K562 (cell line): ENCODE measurements around the gene RERE. TPM values are rescaled to one million over a fixed set of nuclear protein-coding genes. Genes with fewer than 3 reads are reported as not detected.

Experiments
- CHD7 ChIP-seq: fragments of 200-600 bp; sonication (generic); IDR thresholded peaks from one replicate; pipeline ENCODE4 v1.6.1; 2012; ENCODE audit warnings: mild to moderate bottlenecking, low read depth, low read length, inconsistent platforms
- CREM ChIP-seq: IDR thresholded peaks from 2 replicates; pipeline ENCODE4 v1.6.1; 2014; ENCODE audit warnings: antibody characterized with exemption, low read depth
- E2F1 ChIP-seq: sonication (generic); formaldehyde crosslinking; IDR thresholded peaks from 2 replicates; pipeline ENCODE4 v1.8.1; 2023; ENCODE audit warnings: mild to moderate bottlenecking, missing genetic modification reagents, moderate library complexity
- GTF2A2 ChIP-seq: IDR thresholded peaks from 2 replicates; pipeline ENCODE4 v1.6.1; 2016; ENCODE audit warnings: mild to moderate bottlenecking, missing genetic modification characterization, missing compliant biosample characterization
- HCFC1 ChIP-seq: IDR thresholded peaks from 2 replicates; pipeline ENCODE4 v1.6.1; 2012; ENCODE audit warnings: low read depth, low read length, improper control_type of control experiment
- ILF3 ChIP-seq: fragments of 450-650 bp; IDR thresholded peaks from 2 replicates; pipeline ENCODE4 v1.6.1; 2018; ENCODE audit warnings: antibody characterized with exemption, mild to moderate bottlenecking, moderate library complexity, borderline replicate concordance
- NBN ChIP-seq: fragments of 450-650 bp; IDR thresholded peaks from 2 replicates; pipeline ENCODE4 v1.6.1; 2016; ENCODE audit warnings: low read depth, mild to moderate bottlenecking
- RBM34 ChIP-seq: fragments of 200-400 bp; formaldehyde crosslinking; IDR thresholded peaks from 2 replicates; pipeline ENCODE4 v1.6.1; 2018; ENCODE audit warnings: low read length, borderline replicate concordance; ENCODE audit not compliant: insufficient read depth
- STAT6 ChIP-seq: sonication (generic); formaldehyde crosslinking; IDR thresholded peaks from 2 replicates; pipeline ENCODE4 v1.8.1; 2023; ENCODE audit warnings: mild to moderate bottlenecking, missing genetic modification reagents
- YY1 ChIP-seq, 3 experiments: IDR thresholded peaks; 2 replicates each; pipeline ENCODE4 v1.6.1; 2011; ENCODE audit warnings: low read length in 2 of 3, mild to moderate bottlenecking in 2 of 3, moderate library complexity in 2 of 3, borderline replicate concordance in 1 of 3, control low read depth in 1 of 3, low read depth in 1 of 3; ENCODE audit not compliant: insufficient read depth in 3 of 3, insufficient replicate concordance in 2 of 3, control insufficient read depth in 1 of 3, insufficient read length in 1 of 3; ENCODE audit errors: extremely low read depth in 1 of 3
- ZC3H8 ChIP-seq: fragments of 450-650 bp; IDR thresholded peaks from 2 replicates; pipeline ENCODE4 v1.6.1; 2017
- polyA plus RNA-seq, 8 experiments: library from polyadenylated mRNA; depleted of rRNA in 4 of 8; stranded (reverse) in 5 of 8; unstranded in 3 of 8; fragments of >200 nt; fragmentation: Nextera tagmentation in 2 of 8; fragmentation: Illumina TruSeq in 1 of 8; extraction: Ambion mirVana in 2 of 8; extraction: Trizol in 1 of 8; gene quantifications; 2 replicates each; pipeline versions ENCODE4 v1.2.1 to v1.2.3, GENCODE V29; 2011 to 2014; ENCODE audit warnings: inconsistent platforms in 1 of 8, missing spikeins in 1 of 8
- total RNA-seq, 7 experiments: library from RNA; depleted of rRNA in 6 of 7; stranded (reverse); fragments of >200 nt in 6 of 7; fragmentation: Illumina TruSeq in 2 of 7; extraction: Trizol in 2 of 7; gene quantifications; 2 replicates each; pipeline versions ENCODE4 v1.2.1 to v1.2.3, GENCODE V29; 2011 to 2021; ENCODE audit warnings: low replicate concordance in 1 of 7

Gene RERE
- total and polyA plus RNA-seq, 9 of the 15 experiments (the other 6 are each of a cell fraction or from before 2014, with no cell fraction given), result 3.0 to 51.5 (median 13.4) TPM

- TF ChIP-seq CHD7 (no peak), ILF3 (no peak), NBN (no peak), STAT6 (CRISPR knock-in tag) (0 out of 2 replicates have a peak, but pooled peaks have one; percentile 44), E2F1 (CRISPR knock-in tag) (peak; percentile 65; the same call in 1 of the 2 replicates), CREM (no peak), ZC3H8 (no peak), GTF2A2 (tag) (no peak), HCFC1 (0 out of 2 replicates have a peak, but pooled peaks have one; percentile 21), RBM34 (no peak), YY1 (IDR thresholded peaks at IDR 0.05; ENCODE audit: borderline replicate concordance in 1 of 3, control insufficient read depth in 1 of 3, extremely low read depth in 1 of 3, insufficient read depth in 3 of 3, insufficient read length in 1 of 3, insufficient replicate concordance in 2 of 3, low read depth in 1 of 3, low read length in 2 of 3) (peak in 1 of 3 experiments; percentile 33)
Measured at GRCh38 chr1:8858888-8859706, 41.7 kb upstream of the RERE start (continued).
